GM12874 (cell line): ENCODE data around the gene POLL.

Experiments
- TF ChIP-seq, protein P1 (sequence below): IDR thresholded peaks from 2 replicates; pipeline ENCODE4 v1.5.1; 2011; ENCODE audit warnings: low read depth, mild to moderate bottlenecking, control low read depth, low read length, moderate library complexity; ENCODE audit not compliant: insufficient read depth

POLL gene

DNA sequence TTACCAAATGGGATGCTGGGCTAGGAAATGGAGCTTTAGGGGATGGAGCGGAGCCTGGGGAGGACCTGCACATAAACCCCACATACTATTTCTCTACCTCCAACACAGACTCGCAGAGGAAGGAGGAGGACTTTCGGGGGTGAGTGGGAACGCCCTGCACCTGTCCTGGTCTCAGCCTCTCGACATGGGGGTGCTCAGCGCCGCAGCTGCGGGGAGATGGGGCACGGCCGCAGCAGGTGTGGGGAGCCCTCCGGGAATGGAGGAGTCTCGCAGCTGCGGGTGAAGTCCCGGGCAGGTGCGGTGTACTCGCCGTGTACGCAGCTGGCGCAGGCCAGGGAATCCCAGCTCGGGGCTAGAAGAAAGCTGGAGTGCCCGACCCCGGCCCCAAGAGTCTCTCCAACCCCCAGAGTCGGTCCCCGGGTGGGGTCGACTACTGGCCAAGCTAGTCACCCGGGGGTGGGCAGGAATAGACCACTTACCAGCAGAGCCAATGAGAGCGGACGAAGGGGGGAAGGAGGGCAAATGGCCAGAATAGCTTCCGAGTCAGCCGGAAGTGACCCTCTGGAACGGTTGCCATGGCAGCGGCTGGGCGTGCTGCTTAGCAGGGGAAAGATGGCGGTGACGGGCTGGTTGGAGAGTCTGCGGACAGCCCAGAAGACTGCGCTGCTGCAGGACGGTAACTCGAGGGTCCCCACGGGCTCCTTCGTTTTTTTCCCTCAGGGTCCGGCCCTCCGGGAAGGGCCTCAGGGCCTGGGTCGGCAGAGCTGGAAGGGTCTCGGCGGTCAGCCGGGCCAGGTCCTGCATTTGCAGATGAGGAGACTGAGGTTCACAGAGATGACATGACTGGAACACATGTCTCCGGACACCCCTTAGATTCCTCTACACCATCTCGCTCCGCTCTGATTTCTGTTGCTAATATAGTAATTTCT, at the start of gene POLL, which contains the start of gene DPCD:
Gene POLL (minus strand): TSS at position 533 of the 929 bp plus-strand sequence. CDS start 897 bp downstream, outside the sequence.
Gene DPCD (plus strand): TSS at position 597 of the 929 bp plus-strand sequence. CDS start 16 bp downstream, at position 613.
- TF ChIP-seq, protein P1, sequence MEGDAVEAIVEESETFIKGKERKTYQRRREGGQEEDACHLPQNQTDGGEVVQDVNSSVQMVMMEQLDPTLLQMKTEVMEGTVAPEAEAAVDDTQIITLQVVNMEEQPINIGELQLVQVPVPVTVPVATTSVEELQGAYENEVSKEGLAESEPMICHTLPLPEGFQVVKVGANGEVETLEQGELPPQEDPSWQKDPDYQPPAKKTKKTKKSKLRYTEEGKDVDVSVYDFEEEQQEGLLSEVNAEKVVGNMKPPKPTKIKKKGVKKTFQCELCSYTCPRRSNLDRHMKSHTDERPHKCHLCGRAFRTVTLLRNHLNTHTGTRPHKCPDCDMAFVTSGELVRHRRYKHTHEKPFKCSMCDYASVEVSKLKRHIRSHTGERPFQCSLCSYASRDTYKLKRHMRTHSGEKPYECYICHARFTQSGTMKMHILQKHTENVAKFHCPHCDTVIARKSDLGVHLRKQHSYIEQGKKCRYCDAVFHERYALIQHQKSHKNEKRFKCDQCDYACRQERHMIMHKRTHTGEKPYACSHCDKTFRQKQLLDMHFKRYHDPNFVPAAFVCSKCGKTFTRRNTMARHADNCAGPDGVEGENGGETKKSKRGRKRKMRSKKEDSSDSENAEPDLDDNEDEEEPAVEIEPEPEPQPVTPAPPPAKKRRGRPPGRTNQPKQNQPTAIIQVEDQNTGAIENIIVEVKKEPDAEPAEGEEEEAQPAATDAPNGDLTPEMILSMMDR, result no peak

DNA sequence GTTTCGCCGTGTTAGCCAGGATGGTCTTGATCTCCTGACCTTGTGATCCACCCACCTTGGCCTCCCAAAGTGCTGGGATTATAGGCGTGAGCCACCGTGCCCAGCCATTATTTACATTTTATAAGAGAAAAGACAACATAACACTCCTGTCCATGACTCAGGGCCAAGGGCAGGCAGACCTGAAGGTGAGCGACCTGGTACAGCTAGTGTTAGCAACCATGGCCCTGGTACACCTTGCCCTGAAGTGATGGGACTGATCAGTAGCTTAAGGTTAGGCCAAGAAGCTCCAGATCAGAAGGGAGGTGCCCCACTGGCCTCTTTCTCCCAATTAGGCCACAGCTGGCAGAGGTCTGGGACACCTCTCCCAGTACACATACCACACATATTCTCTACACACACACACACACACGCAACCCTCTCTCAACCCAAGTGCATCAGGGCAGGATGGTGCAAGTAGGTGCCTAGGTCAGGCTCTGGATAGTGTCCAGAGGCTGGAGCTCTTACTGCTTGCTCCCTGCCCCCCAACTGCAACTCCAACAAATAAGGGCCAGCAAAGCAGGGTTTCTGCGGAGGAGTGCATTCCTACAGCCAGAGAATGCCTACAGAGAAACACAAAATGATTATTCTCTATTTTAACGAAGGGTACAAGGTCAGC, 43.9 kb upstream of the POLL start:
- TF ChIP-seq, protein P1, result no peak

DNA sequence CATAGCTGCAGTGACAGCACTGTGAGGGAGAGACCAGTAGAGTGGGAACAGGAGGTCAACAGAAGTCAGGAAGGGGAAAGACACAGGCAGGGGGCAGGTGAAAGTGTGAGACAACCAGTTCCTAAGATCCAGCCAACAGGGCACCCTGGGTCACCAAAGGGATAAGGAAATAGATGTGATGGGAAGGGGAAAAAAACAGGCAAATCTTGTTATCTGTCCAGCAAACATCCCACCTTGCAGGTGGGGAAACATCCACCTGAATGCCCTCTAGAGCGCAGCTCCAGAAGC, 42.5 kb upstream of the POLL start:
- TF ChIP-seq, protein P1, result no peak

DNA sequence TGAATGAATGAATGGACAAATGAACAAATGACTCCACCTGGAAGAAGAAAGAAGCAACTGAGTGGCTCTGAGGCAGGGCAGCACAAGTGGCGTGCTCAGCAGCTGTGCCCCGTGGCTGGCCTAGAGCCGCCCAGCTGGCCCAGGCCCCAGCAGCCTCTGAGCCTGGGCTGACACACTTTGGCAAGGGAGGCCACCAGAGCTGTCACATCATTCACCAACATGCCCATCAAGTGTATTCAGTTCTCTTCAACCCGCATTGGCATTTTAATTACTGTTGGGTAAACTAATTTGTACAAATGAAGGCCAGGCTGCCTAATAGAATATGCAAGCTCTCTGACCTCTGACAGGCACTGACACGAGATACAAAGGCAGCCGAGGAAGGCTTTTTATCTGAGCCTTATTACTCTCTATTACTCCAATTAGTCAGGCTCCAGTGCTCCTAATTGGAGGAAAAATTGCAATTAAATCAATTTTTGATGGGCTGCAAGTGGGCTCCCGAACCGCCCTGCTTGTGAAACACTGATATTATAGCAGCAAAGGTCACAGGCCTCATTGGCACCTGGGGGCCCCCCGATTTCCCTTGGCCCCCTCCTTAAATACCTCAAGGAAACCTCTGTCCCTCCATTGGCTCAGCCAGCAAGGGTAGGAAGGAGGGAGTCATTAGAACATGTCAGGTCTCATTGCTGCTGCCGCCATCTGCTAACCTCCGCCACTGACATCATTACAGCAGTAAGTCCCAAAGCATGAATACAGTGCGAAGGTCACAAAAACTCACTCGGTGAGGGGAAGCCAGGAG, 42.0 kb upstream of the POLL start:
- TF ChIP-seq, protein P1, result no peak

DNA sequence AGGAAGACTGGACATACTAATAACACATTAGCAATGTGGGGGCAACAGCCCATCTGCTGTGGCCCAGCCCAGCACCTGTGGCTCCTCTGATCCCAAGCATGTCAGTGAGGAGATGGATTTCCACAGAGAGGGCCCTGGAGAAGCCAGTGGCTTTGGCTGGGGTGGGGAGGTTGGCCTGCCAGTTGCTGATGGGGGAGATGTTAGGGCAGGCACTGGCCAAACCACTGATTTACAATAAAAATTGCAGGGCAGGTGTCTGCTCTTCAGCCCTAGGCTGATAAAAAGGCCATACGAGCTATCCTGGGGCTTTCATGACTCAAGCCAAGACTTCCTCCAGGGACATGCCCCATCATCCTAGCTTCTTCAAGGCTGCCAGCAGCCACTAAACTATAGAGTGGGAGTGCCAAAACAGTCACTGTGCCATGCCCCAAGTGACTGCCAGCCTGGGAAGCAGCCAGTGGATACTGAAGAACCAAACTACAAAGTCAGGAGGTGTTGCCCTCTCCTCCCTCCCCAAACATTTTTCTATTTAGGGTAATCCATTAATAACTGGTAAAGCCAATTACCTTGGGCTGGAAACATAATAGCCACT, 37.9 kb upstream of the POLL start:
- TF ChIP-seq, protein P1, result no peak

DNA sequence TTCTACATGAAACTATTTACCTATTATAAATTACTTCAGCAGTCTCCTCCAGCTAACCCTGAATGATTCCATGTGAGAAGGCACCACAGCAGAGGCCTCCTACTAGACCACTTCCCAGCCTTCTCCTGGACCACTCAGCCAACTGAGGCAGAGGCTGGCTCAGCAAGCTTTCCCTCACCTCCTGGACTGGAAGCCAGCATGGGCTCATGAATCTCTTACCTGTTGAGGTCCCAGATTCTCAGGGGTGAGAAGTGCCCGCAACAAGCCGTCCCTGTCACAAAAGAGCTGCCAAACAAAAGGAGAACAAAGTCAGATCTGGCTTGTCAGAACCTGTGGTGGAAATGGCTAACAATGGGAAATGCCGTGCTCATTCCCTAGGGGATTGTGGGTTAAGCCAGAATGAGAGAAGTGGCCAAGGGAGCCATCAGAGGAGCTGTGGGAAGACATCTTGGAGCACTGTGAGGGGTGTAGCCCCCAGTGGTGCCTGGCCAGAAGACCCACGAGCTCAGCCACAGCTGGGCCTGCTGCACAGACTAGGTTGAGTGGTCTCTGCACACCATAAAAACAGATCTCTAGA, 36.6 kb upstream of the POLL start:
- TF ChIP-seq, protein P1, result no peak
